Measurements from ENCODE around the gene CTCFL.

CTCFL gene

GRCh38 chr20:57568088-57568896 lies 43.4 kb upstream of the CTCFL start:
- H3K9me3 ChIP-seq (ENCODE audit: insufficient read depth, low read length): 0 out of 2 replicates have a peak, but pooled peaks cover 4% of the 10 kb centered on the region
- H3K9ac ChIP-seq (ENCODE audit: insufficient read length, low read depth): no peak overlapping the region
- no peak for DNase-seq (ENCODE audit: low read depth, low spot score)
- H3K27me3 ChIP-seq (ENCODE audit: insufficient read depth, insufficient read length): peaks cover 4% of the 10 kb centered on the region
- no peak overlapping the region for H3K4me3 ChIP-seq (ENCODE audit: insufficient read length, low read depth)
- peaks cover 5% of the 10 kb centered on the region for H3K4me1 ChIP-seq (ENCODE audit: insufficient read depth, insufficient read length)
- H3K36me3 ChIP-seq (ENCODE audit: insufficient read depth, insufficient read length, low read length): no peaks in the 10 kb centered on the region
- no peak for TF ChIP-seq YY1 (IDR thresholded peaks at IDR 0.05; ENCODE audit: insufficient read depth, insufficient read length)
- no peak for TF ChIP-seq ZNF274 (IDR thresholded peaks at IDR 0.05; ENCODE audit: low read depth, low read length)
- TF ChIP-seq SUZ12 (IDR thresholded peaks at IDR 0.05; ENCODE audit: extremely low read depth, insufficient read depth, insufficient read length): no peak

GRCh38 chr20:57567471-57568079 lies 42.6 kb upstream of the CTCFL start:
- TF ChIP-seq YY1 (IDR thresholded peaks at IDR 0.05; ENCODE audit: insufficient read depth, insufficient read length) (no peak), SUZ12 (IDR thresholded peaks at IDR 0.05; ENCODE audit: extremely low read depth, insufficient read depth, insufficient read length) (no peak), ZNF274 (IDR thresholded peaks at IDR 0.05; ENCODE audit: low read depth, low read length) (no peak)
- Histone ChIP-seq H3K4me1 (ENCODE audit: insufficient read depth, insufficient read length) (no peaks in the 10 kb centered on the region), H3K27me3 (ENCODE audit: insufficient read depth, insufficient read length) (peaks cover 4% of the 10 kb centered on the region), H3K9me3 (ENCODE audit: insufficient read depth, low read length) (0 out of 2 replicates have a peak, but pooled peaks cover 8% of the 10 kb centered on the region), H3K36me3 (ENCODE audit: insufficient read depth, insufficient read length, low read length) (no peaks in the 10 kb centered on the region), H3K4me3 (ENCODE audit: insufficient read length, low read depth) (no peak overlapping the region), H3K9ac (ENCODE audit: insufficient read length, low read depth) (no peak overlapping the region)
- DNase-seq (ENCODE audit: low read depth, low spot score): no peak

GRCh38 chr20:57566803-57567459 lies 42.0 kb upstream of the CTCFL start:
- Histone ChIP-seq H3K4me1 (ENCODE audit: insufficient read depth, insufficient read length) (no peaks in the 10 kb centered on the region), H3K4me3 (ENCODE audit: insufficient read length, low read depth) (no peak overlapping the region), H3K9ac (ENCODE audit: insufficient read length, low read depth) (no peak overlapping the region), H3K9me3 (ENCODE audit: insufficient read depth, low read length) (0 out of 2 replicates have a peak, but pooled peaks cover 8% of the 10 kb centered on the region), H3K36me3 (ENCODE audit: insufficient read depth, insufficient read length, low read length) (no peaks in the 10 kb centered on the region), H3K27me3 (ENCODE audit: insufficient read depth, insufficient read length) (peaks cover under 1% of the 10 kb centered on the region)
- TF ChIP-seq SUZ12 (IDR thresholded peaks at IDR 0.05; ENCODE audit: extremely low read depth, insufficient read depth, insufficient read length) (no peak), ZNF274 (IDR thresholded peaks at IDR 0.05; ENCODE audit: low read depth, low read length) (no peak), YY1 (IDR thresholded peaks at IDR 0.05; ENCODE audit: insufficient read depth, insufficient read length) (no peak)
- DNase-seq (ENCODE audit: low read depth, low spot score): no peak

- no peak for DNase-seq (ENCODE audit: low read depth, low spot score)
- H3K4me1 ChIP-seq (ENCODE audit: insufficient read depth, insufficient read length): no peaks in the 10 kb centered on the region
- no peaks in the 10 kb centered on the region for H3K36me3 ChIP-seq (ENCODE audit: insufficient read depth, insufficient read length, low read length)
- no peak for TF ChIP-seq YY1 (IDR thresholded peaks at IDR 0.05; ENCODE audit: insufficient read depth, insufficient read length)
- no peak for TF ChIP-seq SUZ12 (IDR thresholded peaks at IDR 0.05; ENCODE audit: extremely low read depth, insufficient read depth, insufficient read length)
- no peak overlapping the region for H3K4me3 ChIP-seq (ENCODE audit: insufficient read length, low read depth)
- H3K9me3 ChIP-seq (ENCODE audit: insufficient read depth, low read length): 0 out of 2 replicates have a peak, but pooled peaks cover 8% of the 10 kb centered on the region
- H3K9ac ChIP-seq (ENCODE audit: insufficient read length, low read depth): no peak overlapping the region
- H3K27me3 ChIP-seq (ENCODE audit: insufficient read depth, insufficient read length): no peaks in the 10 kb centered on the region
Measured at GRCh38 chr20:57566399-57566798, 41.5 kb upstream of the CTCFL start.

GRCh38 chr20:57564951-57565642 lies 40.2 kb upstream of the CTCFL start:
- no peaks in the 10 kb centered on the region for H3K4me1 ChIP-seq (ENCODE audit: insufficient read depth, insufficient read length)

GRCh38 chr20:57564180-57564802 lies 39.4 kb upstream of the CTCFL start:
- Histone ChIP-seq H3K36me3 (ENCODE audit: insufficient read depth, insufficient read length, low read length) (no peaks in the 10 kb centered on the region), H3K27me3 (ENCODE audit: insufficient read depth, insufficient read length) (no peaks in the 10 kb centered on the region), H3K9ac (ENCODE audit: insufficient read length, low read depth) (no peak overlapping the region), H3K4me1 (ENCODE audit: insufficient read depth, insufficient read length) (no peaks in the 10 kb centered on the region), H3K9me3 (ENCODE audit: insufficient read depth, low read length) (0 out of 2 replicates have a peak, but pooled peaks cover 8% of the 10 kb centered on the region), H3K4me3 (ENCODE audit: insufficient read length, low read depth) (no peak overlapping the region)
- no peak for DNase-seq (ENCODE audit: low read depth, low spot score)
- TF ChIP-seq YY1 (IDR thresholded peaks at IDR 0.05; ENCODE audit: insufficient read depth, insufficient read length) (no peak), SUZ12 (IDR thresholded peaks at IDR 0.05; ENCODE audit: extremely low read depth, insufficient read depth, insufficient read length) (no peak), ZNF274 (IDR thresholded peaks at IDR 0.05; ENCODE audit: low read depth, low read length) (no peak)

More at GRCh38 chr20:57564951-57565642, 40.2 kb upstream of the CTCFL start:
- TF ChIP-seq ZNF274 (IDR thresholded peaks at IDR 0.05; ENCODE audit: low read depth, low read length) (no peak), SUZ12 (IDR thresholded peaks at IDR 0.05; ENCODE audit: extremely low read depth, insufficient read depth, insufficient read length) (no peak), YY1 (IDR thresholded peaks at IDR 0.05; ENCODE audit: insufficient read depth, insufficient read length) (no peak)
- no peak overlapping the region for H3K9ac ChIP-seq (ENCODE audit: insufficient read length, low read depth)
- no peaks in the 10 kb centered on the region for H3K36me3 ChIP-seq (ENCODE audit: insufficient read depth, insufficient read length, low read length)
- no peaks in the 10 kb centered on the region for H3K27me3 ChIP-seq (ENCODE audit: insufficient read depth, insufficient read length)
- H3K4me3 ChIP-seq (ENCODE audit: insufficient read length, low read depth): no peak overlapping the region
- 0 out of 2 replicates have a peak, but pooled peaks cover 8% of the 10 kb centered on the region for H3K9me3 ChIP-seq (ENCODE audit: insufficient read depth, low read length)
- no peak for DNase-seq (ENCODE audit: low read depth, low spot score)

Measured in NT2/D1 (cell line).